GM13976 (cell line): ENCODE results near the gene PLA2G2F.

Source experiments
- DNase-seq: peaks from one replicate; pipeline ENCODE4 v3.0.0; 2012; ENCODE audit warnings: low spot score
- CTCF ChIP-seq: IDR thresholded peaks from 2 replicates; pipeline ENCODE4 v1.5.1; 2012; ENCODE audit warnings: borderline replicate concordance, mild to moderate bottlenecking; ENCODE audit not compliant: insufficient read depth; ENCODE audit errors: extremely low read depth, missing control alignments, control extremely low read depth
- in situ Hi-C: fragments of 300-500 bp; cut with MboI; formaldehyde crosslinking; loops from one replicate; pipeline ENCODE4 v1.12.0; 2022; ENCODE audit warnings: low sequenced_read_pairs, mixed read lengths, inconsistent platforms; ENCODE audit not compliant: unreplicated experiment

Gene PLA2G2F

GRCh38 chr1:20134995-20135394 is 4.1 kb upstream of the PLA2G2F start:
- TF ChIP-seq CTCF, result no peak
- in situ Hi-C loops, result no loop called here
- DNase-seq, result no peak

GRCh38 chr1:20136249-20136648 is 2.9 kb upstream of the PLA2G2F start:
- TF ChIP-seq CTCF, result no peak
- in situ Hi-C loops, result no loop called here
- no peak for DNase-seq

- no peak for TF ChIP-seq CTCF
- no peak for DNase-seq
- in situ Hi-C loops, result no loop called here
Measured at GRCh38 chr1:20137055-20137454, 2.1 kb upstream of the PLA2G2F start.

- in situ Hi-C loops, result no loop called here
- no peak for DNase-seq
- no peak for TF ChIP-seq CTCF
Measured at GRCh38 chr1:20137604-20138003, 1.5 kb upstream of the PLA2G2F start.

GRCh38 chr1:20138346-20138745 is 777 bp upstream of the PLA2G2F start:
- in situ Hi-C loops, result no loop called here
- DNase-seq, result no peak
- no peak for TF ChIP-seq CTCF

GRCh38 chr1:20139776-20140612 is 871 bp downstream of the PLA2G2F start:
- no peak for DNase-seq
- in situ Hi-C loops, result no loop called here
- no peak for TF ChIP-seq CTCF
